Right lobe of liver (tissue), 4 donors: Measurements from ENCODE around the gene TMSB10.
"Not testable (repeated sequence)": the region's sequence is repeated elsewhere in the genome, so short reads cannot be mapped to it uniquely, and the experiment has no call there.

Source experiments
- POLR2A ChIP-seq: fragments of 450-650 bp; IDR thresholded peaks from one replicate; pipeline ENCODE4 v1.6.1; 2017; ENCODE audit warnings: antibody characterized with exemption, mild to moderate bottlenecking
- TF ChIP-seq, protein P1 (sequence below), 4 donors: fragments of 200-600 bp in 3 of 4; fragments of 450-650 bp in 1 of 4; IDR thresholded peaks; one replicate each; pipeline versions ENCODE4 v1.5.1 to v1.8.0; 2016 to 2022; ENCODE audit warnings: antibody characterized with exemption in 4 of 4, mild to moderate bottlenecking in 2 of 4
- donor health status: DM: no; HTN: no; CAD: no.
- donor health status: DM: no; HTN: no; CAD: no.
- donor health status: DM: no; HTN: yes; CAD: no.

GRCh38 chr2:84915675-84916074, 10.2 kb downstream of the TMSB10 start:
- TF ChIP-seq, protein P1, sequence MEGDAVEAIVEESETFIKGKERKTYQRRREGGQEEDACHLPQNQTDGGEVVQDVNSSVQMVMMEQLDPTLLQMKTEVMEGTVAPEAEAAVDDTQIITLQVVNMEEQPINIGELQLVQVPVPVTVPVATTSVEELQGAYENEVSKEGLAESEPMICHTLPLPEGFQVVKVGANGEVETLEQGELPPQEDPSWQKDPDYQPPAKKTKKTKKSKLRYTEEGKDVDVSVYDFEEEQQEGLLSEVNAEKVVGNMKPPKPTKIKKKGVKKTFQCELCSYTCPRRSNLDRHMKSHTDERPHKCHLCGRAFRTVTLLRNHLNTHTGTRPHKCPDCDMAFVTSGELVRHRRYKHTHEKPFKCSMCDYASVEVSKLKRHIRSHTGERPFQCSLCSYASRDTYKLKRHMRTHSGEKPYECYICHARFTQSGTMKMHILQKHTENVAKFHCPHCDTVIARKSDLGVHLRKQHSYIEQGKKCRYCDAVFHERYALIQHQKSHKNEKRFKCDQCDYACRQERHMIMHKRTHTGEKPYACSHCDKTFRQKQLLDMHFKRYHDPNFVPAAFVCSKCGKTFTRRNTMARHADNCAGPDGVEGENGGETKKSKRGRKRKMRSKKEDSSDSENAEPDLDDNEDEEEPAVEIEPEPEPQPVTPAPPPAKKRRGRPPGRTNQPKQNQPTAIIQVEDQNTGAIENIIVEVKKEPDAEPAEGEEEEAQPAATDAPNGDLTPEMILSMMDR (IDR thresholded peaks at IDR 0.05): not testable (repeated sequence)
- not testable (repeated sequence) for TF ChIP-seq POLR2A
